GM10266 (cell line): ENCODE measurements around the gene E2F8.

ENCODE experiments used
- DNase-seq: peaks from one replicate; pipeline ENCODE4 v3.0.0; 2012; ENCODE audit errors: extremely low spot score
- CTCF ChIP-seq: IDR thresholded peaks from 2 replicates; pipeline ENCODE4 v1.5.1; 2012; ENCODE audit warnings: mild to moderate bottlenecking, low read depth; ENCODE audit not compliant: control insufficient read depth, insufficient read depth; ENCODE audit errors: missing control alignments

E2F8 gene

GRCh38 chr11:19208181-19208580 lies 32.6 kb downstream of the E2F8 start:
- no peak for TF ChIP-seq CTCF
- no peak for DNase-seq

GRCh38 chr11:19204836-19205235 lies 35.9 kb downstream of the E2F8 start:
- DNase-seq, result no peak
- no peak for TF ChIP-seq CTCF

- DNase-seq, result no peak
- TF ChIP-seq CTCF, result no peak
Observed at GRCh38 chr11:19201737-19202605, 38.8 kb downstream of the E2F8 start, which contains the start of gene CSRP3. Gene CSRP3 (minus strand): TSS chr11:19201983. CDS start chr11:19192448, 9,535 bp downstream.

- DNase-seq, result no peak
- TF ChIP-seq CTCF, result no peak
Observed at GRCh38 chr11:19200410-19201201, 40.1 kb downstream of the E2F8 start.

- no peak for DNase-seq
- TF ChIP-seq CTCF, result no peak
Observed at GRCh38 chr11:19199771-19200170, 41.0 kb downstream of the E2F8 start.

- DNase-seq, result no peak
- no peak for TF ChIP-seq CTCF
Observed at GRCh38 chr11:19199048-19199447, 41.7 kb downstream of the E2F8 start.
